Loucy (cell line): ENCODE measurements around the gene ZBTB16.

Experiments used
- H2AFZ ChIP-seq: fragments of 200-600 bp; sonication (generic); 2 replicates; pipeline ENCODE4 v1.6.0; 2016; ENCODE audit warnings: antibody characterized with exemption, mild to moderate bottlenecking, low read length, moderate library complexity
- H3F3A ChIP-seq: fragments of 200-600 bp; 2 replicates; pipeline ENCODE4 v1.6.0; 2016; ENCODE audit warnings: antibody characterized with exemption, low read depth, mild to moderate bottlenecking
- H3K27me3 ChIP-seq: fragments of 200-600 bp; sonication (generic); 2 replicates; pipeline ENCODE4 v1.6.1; 2014; ENCODE audit warnings: low read length, mild to moderate bottlenecking; ENCODE audit not compliant: insufficient read depth, poor library complexity, severe bottlenecking
- H3K36me3 ChIP-seq: fragments of 200-600 bp; sonication (generic); 2 replicates; pipeline ENCODE4 v1.6.1; 2016; ENCODE audit warnings: low read length; ENCODE audit not compliant: insufficient read depth
- H3K4me1 ChIP-seq: fragments of 200-600 bp; sonication (generic); 2 replicates; pipeline ENCODE4 v1.5.1; 2014; ENCODE audit warnings: low read length, mild to moderate bottlenecking; ENCODE audit not compliant: insufficient read depth, poor library complexity, severe bottlenecking
- H3K4me2 ChIP-seq: fragments of 200-600 bp; sonication (generic); 2 replicates; pipeline ENCODE4 v1.6.0; 2014; ENCODE audit warnings: antibody characterized with exemption, low read length, low read depth, mild to moderate bottlenecking; ENCODE audit not compliant: poor library complexity, severe bottlenecking
- H3K4me3 ChIP-seq: fragments of 200-600 bp; sonication (generic); 2 replicates; pipeline ENCODE4 v1.5.1; 2014; ENCODE audit warnings: low read length, mild to moderate bottlenecking, mixed read lengths; ENCODE audit not compliant: poor library complexity, severe bottlenecking
- H3K79me2 ChIP-seq: fragments of 200-600 bp; sonication (generic); 2 replicates; pipeline ENCODE4 v1.6.1; 2014; ENCODE audit warnings: low read length; ENCODE audit not compliant: insufficient read depth
- H3K9ac ChIP-seq: fragments of 200-600 bp; sonication (generic); 2 replicates; pipeline ENCODE4 v1.6.0; 2014; ENCODE audit warnings: mild to moderate bottlenecking, low read depth, low read length, moderate library complexity; ENCODE audit not compliant: poor library complexity, severe bottlenecking
- H3K9me2 ChIP-seq: fragments of 200-600 bp; sonication (generic); replicated peaks from 2 replicates; pipeline ENCODE4 v1.6.1; 2016; ENCODE audit warnings: low read depth, low read length, mixed read lengths
- H3K9me3 ChIP-seq: fragments of 200-600 bp; sonication (generic); 2 replicates; pipeline ENCODE4 v1.6.1; 2014; ENCODE audit warnings: mild to moderate bottlenecking, antibody characterized with exemption, low read length, low read depth; ENCODE audit not compliant: insufficient read depth
- H4K20me1 ChIP-seq: fragments of 200-600 bp; sonication (generic); 2 replicates; pipeline ENCODE4 v1.6.0; 2014; ENCODE audit warnings: antibody characterized with exemption, low read length, mild to moderate bottlenecking; ENCODE audit not compliant: insufficient read depth, poor library complexity, severe bottlenecking
- EZH2phosphoT487 ChIP-seq: fragments of 200-600 bp; IDR thresholded peaks from 2 replicates; pipeline ENCODE4 v1.6.1; 2018; ENCODE audit warnings: antibody characterized with exemption, mild to moderate bottlenecking, moderate library complexity, borderline replicate concordance
- TF ChIP-seq, protein P1 (sequence below): fragments of 200-600 bp; sonication (generic); conservative IDR thresholded peaks from 2 replicates; pipeline ENCODE4 v1.5.1; 2014; ENCODE audit warnings: mild to moderate bottlenecking, antibody characterized with exemption, low read length

ZBTB16 gene

DNA sequence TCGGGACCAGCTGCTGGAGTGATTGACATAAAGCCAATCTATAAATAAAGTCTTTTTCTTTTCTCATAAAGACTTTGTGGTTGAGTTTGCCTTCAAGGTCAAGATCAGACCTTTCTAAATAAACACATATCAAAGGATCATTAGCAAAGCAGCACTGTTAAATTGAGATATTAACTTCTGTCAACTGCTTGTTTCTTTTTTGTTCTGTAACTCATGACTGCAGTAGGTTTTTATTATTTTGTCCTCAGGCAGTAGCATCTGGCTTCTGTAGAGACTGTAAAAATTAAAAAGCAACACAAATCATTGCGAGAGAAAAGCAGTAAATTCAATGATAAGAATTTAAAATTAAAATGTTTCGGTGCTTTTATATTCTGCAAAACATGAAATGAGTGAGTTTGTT is 159.0 kb downstream of the ZBTB16 start:
- Histone ChIP-seq H3K9ac (peak overlapping the region; percentile 50), H3K79me2 (no peaks in the 10 kb centered on the region), H3K9me3 (no peaks in the 10 kb centered on the region), H4K20me1 (no peaks in the 10 kb centered on the region), H3K4me1 (peaks cover 63% of the 10 kb centered on the region), H3K4me3 (peak overlapping the region; percentile 3), H3F3A (no peaks in the 10 kb centered on the region; the same call in 1 of the 2 replicates), H3K36me3 (no peaks in the 10 kb centered on the region), H3K9me2 (no peaks in the 10 kb centered on the region), H3K27me3 (no peaks in the 10 kb centered on the region), H3K4me2 (peak overlapping the region; percentile 72), H2AFZ (no peak overlapping the region)
- TF ChIP-seq, protein P1, sequence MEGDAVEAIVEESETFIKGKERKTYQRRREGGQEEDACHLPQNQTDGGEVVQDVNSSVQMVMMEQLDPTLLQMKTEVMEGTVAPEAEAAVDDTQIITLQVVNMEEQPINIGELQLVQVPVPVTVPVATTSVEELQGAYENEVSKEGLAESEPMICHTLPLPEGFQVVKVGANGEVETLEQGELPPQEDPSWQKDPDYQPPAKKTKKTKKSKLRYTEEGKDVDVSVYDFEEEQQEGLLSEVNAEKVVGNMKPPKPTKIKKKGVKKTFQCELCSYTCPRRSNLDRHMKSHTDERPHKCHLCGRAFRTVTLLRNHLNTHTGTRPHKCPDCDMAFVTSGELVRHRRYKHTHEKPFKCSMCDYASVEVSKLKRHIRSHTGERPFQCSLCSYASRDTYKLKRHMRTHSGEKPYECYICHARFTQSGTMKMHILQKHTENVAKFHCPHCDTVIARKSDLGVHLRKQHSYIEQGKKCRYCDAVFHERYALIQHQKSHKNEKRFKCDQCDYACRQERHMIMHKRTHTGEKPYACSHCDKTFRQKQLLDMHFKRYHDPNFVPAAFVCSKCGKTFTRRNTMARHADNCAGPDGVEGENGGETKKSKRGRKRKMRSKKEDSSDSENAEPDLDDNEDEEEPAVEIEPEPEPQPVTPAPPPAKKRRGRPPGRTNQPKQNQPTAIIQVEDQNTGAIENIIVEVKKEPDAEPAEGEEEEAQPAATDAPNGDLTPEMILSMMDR = no peak
- TF ChIP-seq EZH2phosphoT487 = no peak

DNA sequence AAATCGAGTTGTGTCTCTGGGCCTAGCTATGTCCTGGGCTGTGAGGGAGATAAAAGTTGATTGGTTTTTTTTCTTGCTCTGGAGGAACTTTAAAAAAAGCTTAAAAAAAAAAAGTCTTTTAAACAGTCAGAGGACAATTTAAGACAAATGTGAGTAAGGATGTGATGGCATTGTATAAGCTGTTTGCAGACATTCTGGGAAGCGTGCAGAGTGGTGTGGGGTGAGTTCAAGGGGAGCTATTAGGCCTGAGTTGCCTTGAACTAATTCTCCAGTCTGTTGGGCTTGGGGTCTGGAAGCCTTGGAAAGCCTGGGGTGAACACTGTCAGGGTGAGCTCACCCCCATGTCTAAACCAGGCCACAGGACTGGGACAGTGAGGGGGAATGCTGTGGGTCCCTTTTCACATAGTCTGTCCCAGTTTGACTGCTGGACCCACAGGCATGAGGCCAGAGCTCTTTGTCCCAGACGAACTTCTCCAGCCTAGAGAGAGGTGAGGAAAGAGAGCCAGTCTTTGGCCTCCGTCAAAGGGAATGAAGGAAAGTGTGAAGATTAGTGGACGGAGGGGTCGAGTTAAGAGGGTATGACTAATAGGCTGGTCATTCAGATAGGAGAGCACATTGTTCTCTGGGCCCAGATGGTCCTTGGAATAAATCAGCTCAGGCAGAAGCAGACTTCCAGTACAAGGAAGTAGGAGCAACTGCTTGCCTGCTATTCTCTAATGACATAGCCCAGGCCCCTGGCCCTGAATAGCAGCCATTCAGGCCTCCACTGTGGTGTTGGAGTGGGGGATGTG is 160.2 kb downstream of the ZBTB16 start:
- Histone ChIP-seq H3K4me3 (no peak overlapping the region), H3K4me1 (peaks cover 52% of the 10 kb centered on the region), H3K36me3 (no peaks in the 10 kb centered on the region), H4K20me1 (no peaks in the 10 kb centered on the region), H3K27me3 (no peaks in the 10 kb centered on the region), H3K9me2 (no peaks in the 10 kb centered on the region), H3K4me2 (peak overlapping the region; percentile 72), H3K79me2 (no peaks in the 10 kb centered on the region), H2AFZ (no peak overlapping the region), H3K9ac (no peak overlapping the region), H3F3A (no peaks in the 10 kb centered on the region; the same call in 1 of the 2 replicates), H3K9me3 (no peaks in the 10 kb centered on the region)
- TF ChIP-seq EZH2phosphoT487 = no peak
- TF ChIP-seq, protein P1 = no peak

DNA sequence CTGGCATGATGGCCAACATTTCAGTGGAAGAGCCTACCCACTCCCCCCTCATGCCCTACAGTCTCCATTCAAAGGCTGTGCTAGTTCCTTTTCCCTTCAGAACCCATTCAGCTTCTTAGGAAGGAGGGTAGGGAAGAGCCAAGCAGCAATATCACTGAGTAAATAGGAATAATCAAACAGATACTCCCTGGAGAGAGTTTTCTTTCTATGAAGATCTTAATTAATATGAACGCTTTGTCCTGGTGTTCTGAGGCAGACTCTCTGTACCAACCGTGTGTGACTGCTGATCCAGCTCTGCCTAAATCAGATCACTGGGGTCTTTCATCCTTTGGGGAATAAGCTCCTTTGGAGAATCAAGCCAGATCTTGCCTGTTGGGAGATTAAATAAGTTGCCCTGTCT is 161.5 kb downstream of the ZBTB16 start:
- Histone ChIP-seq H3K4me3 (no peak overlapping the region), H3K36me3 (no peaks in the 10 kb centered on the region), H3K27me3 (no peaks in the 10 kb centered on the region), H3K4me1 (peaks cover 48% of the 10 kb centered on the region), H3K9me3 (no peaks in the 10 kb centered on the region), H3K4me2 (no peak overlapping the region), H3K9ac (no peak overlapping the region), H3K9me2 (no peaks in the 10 kb centered on the region), H3K79me2 (no peaks in the 10 kb centered on the region), H4K20me1 (no peaks in the 10 kb centered on the region), H3F3A (no peaks in the 10 kb centered on the region; the same call in 1 of the 2 replicates), H2AFZ (no peak overlapping the region)
- TF ChIP-seq EZH2phosphoT487 = no peak
- TF ChIP-seq, protein P1 = no peak
